Gastrocnemius medialis (tissue), 4 donors: Measurements from ENCODE around the gene HOXA4. TPM values are rescaled to one million over a fixed set of nuclear protein-coding genes. Genes with fewer than 3 reads are reported as not detected.

Experiments used
- ATAC-seq, 2 donors: fragments of 150-250 bp; one replicate each; pipeline ENCODE4 v1.9.1; 2016
- DNase-seq, 2 donors: peaks; one replicate each; pipeline ENCODE4 v3.0.0-alpha.2; 2019
- H3K27ac ChIP-seq, 4 donors: fragments of 200-600 bp; sonication (generic); 1 replicate in 1 of 4; 2 replicates in 3 of 4; pipeline ENCODE4 v1.5.1; 2016 to 2018; ENCODE audit warnings: mild to moderate bottlenecking in 2 of 4, moderate library complexity in 1 of 4
- H3K27me3 ChIP-seq, 3 donors: fragments of 200-600 bp; sonication (generic) in 2 of 3; 1 replicate in 1 of 3; 2 replicates in 2 of 3; pipeline versions ENCODE4 v1.5.1 to v1.6.0; 2016 to 2019; ENCODE audit warnings: mild to moderate bottlenecking in 1 of 3, moderate library complexity in 1 of 3
- H3K36me3 ChIP-seq, 2 donors: fragments of 200-600 bp; sonication (generic) in 1 of 2; one replicate each; pipeline ENCODE4 v1.5.1; 2017 to 2018
- H3K4me1 ChIP-seq, 2 donors: fragments of 200-600 bp; sonication (generic) in 1 of 2; one replicate each; pipeline ENCODE4 v1.5.1; 2016 to 2017; ENCODE audit warnings: mild to moderate bottlenecking in 2 of 2
- H3K4me3 ChIP-seq, 4 donors: fragments of 200-600 bp; sonication (generic) in 3 of 4; 1 replicate in 1 of 4; 2 replicates in 3 of 4; pipeline ENCODE4 v1.5.1; 2016 to 2019; ENCODE audit warnings: mild to moderate bottlenecking in 2 of 4
- H3K9me3 ChIP-seq, 3 donors: fragments of 200-600 bp; sonication (generic) in 2 of 3; 1 replicate in 1 of 3; 2 replicates in 2 of 3; pipeline ENCODE4 v1.5.1; 2016 to 2019
- CTCF ChIP-seq, 5 experiments: fragments of 450-650 bp in 3 of 5; fragments of 200-600 bp in 2 of 5; sonication (generic) in 2 of 5; IDR thresholded peaks in 4 of 5; conservative IDR thresholded peaks in 1 of 5; 1 replicate in 4 of 5; 2 replicates in 1 of 5; pipeline ENCODE4 v1.5.1; 2016 to 2019; ENCODE audit warnings: antibody characterized with exemption in 5 of 5, mild to moderate bottlenecking in 3 of 5, moderate library complexity in 3 of 5
- POLR2A ChIP-seq, 2 donors: fragments of 450-650 bp; IDR thresholded peaks; one replicate each; pipeline ENCODE4 v1.6.1; 2017; ENCODE audit warnings: antibody characterized with exemption in 2 of 2, mild to moderate bottlenecking in 2 of 2, moderate library complexity in 2 of 2
- in situ Hi-C, 4 donors: fragments of 200-750 bp; cut with MboI; loops; one replicate each; pipeline versions ENCODE4 v1.15.0 to v1.8.0; 2017; ENCODE audit warnings: low sequenced_read_pairs in 4 of 4
- intact Hi-C: fragments of 100-400 bp; cut with DNase I; formaldehyde crosslinking; loops from one replicate; pipeline ENCODE4 v1.15.1; 2023; ENCODE audit warnings: low total_unique reads
- total RNA-seq, 4 donors: library from RNA; depleted of rRNA; stranded (reverse); fragments of >200 nt; gene quantifications; one replicate each; pipeline versions ENCODE4 v1.1.0 to v1.2.3, GENCODE V29; 2016

Gene HOXA4
- total RNA-seq, 4 donors from 2014 or later: 1.7 to 4.2 (median 2.9) TPM

- DNase-seq: no peak
- H3K9me3 ChIP-seq: no peaks in the 10 kb centered on the region
- TF ChIP-seq CTCF (IDR thresholded peaks at IDR 0.05 in 4 of 5, conservative IDR thresholded peaks at IDR 0.05 in 1 of 5): no peak
- ATAC-seq: no peak
- H3K27ac ChIP-seq: peak overlapping the region; percentile 70 to 95 (median 78)
- H3K36me3 ChIP-seq: no peaks in the 10 kb centered on the region
- intact Hi-C loops: loop anchor here (2.0 to 5.0 kb wide), 2 partner anchors 34 to 279 kb away; partner anchors contain the start of gene HOXA9
- H3K4me1 ChIP-seq: peaks cover 52 to 58% of the 10 kb centered on the region in 2 donors
- no peaks in the 10 kb centered on the region for H3K27me3 ChIP-seq
- peak overlapping the region in 1 of 4 donors; percentile 3 for H3K4me3 ChIP-seq
- in situ Hi-C loops: no loop called here
These were observed 3.1 kb upstream of the HOXA4 start for GRCh38 chr7:27133409-27134231.

- no peaks in the 10 kb centered on the region for H3K27me3 ChIP-seq
These were observed 2.4 kb upstream of the HOXA4 start for GRCh38 chr7:27132978-27133377.

GRCh38 chr7:27132214-27132613, 1.7 kb upstream of the HOXA4 start:
- no peak overlapping the region for H3K4me3 ChIP-seq
- in situ Hi-C loops (no loop called here), intact Hi-C loops (loop anchor here (5.0 kb wide), 1 partner anchor 35 kb away; the partner anchor contains the start of gene HOXA9)
- H3K27ac ChIP-seq: peak overlapping the region in 2 of 4 donors; percentile 95 to 97
- H3K36me3 ChIP-seq: no peaks in the 10 kb centered on the region
- peaks cover 61 to 64% of the 10 kb centered on the region in 2 donors for H3K4me1 ChIP-seq
- H3K9me3 ChIP-seq: no peaks in the 10 kb centered on the region
- no peak for TF ChIP-seq CTCF (IDR thresholded peaks at IDR 0.05 in 4 of 5, conservative IDR thresholded peaks at IDR 0.05 in 1 of 5)
- TF ChIP-seq POLR2A (IDR thresholded peaks at IDR 0.05): no peak
- DNase-seq: no peak
- no peaks in the 10 kb centered on the region for H3K27me3 ChIP-seq
- ATAC-seq: no peak

More at GRCh38 chr7:27132978-27133377, 2.4 kb upstream of the HOXA4 start:
- intact Hi-C loops (loop anchor here (5.0 kb wide), 1 partner anchor 34 kb away; the partner anchor contains the start of gene HOXA9), in situ Hi-C loops (no loop called here)
- no peaks in the 10 kb centered on the region for H3K9me3 ChIP-seq
- no peak for DNase-seq
- no peaks in the 10 kb centered on the region for H3K36me3 ChIP-seq
- peaks cover 58 to 59% of the 10 kb centered on the region in 2 donors for H3K4me1 ChIP-seq
- no peak for ATAC-seq
- TF ChIP-seq CTCF (IDR thresholded peaks at IDR 0.05 in 4 of 5, conservative IDR thresholded peaks at IDR 0.05 in 1 of 5) (no peak), POLR2A (IDR thresholded peaks at IDR 0.05) (no peak)
- no peak overlapping the region for H3K4me3 ChIP-seq
- H3K27ac ChIP-seq: peak overlapping the region; percentile 70 to 95 (median 78)

GRCh38 chr7:27131390-27131819, 848 bp upstream of the HOXA4 start:
- H3K4me1 ChIP-seq: peaks cover 58 to 68% of the 10 kb centered on the region in 2 donors
- peak overlapping the region; percentile 89 to 94 (median 90) for H3K4me3 ChIP-seq
- no peak for DNase-seq
- ATAC-seq: no peak
- TF ChIP-seq POLR2A (IDR thresholded peaks at IDR 0.05) (no peak), CTCF (IDR thresholded peaks at IDR 0.05 in 4 of 5, conservative IDR thresholded peaks at IDR 0.05 in 1 of 5) (no peak)
- H3K36me3 ChIP-seq: no peaks in the 10 kb centered on the region
- intact Hi-C loops (loop anchor here (2.0 to 5.0 kb wide), 3 partner anchors 35 to 267 kb away; partner anchors contain the start of genes HOXA9 and SKAP2), in situ Hi-C loops (no loop called here)
- H3K9me3 ChIP-seq: no peaks in the 10 kb centered on the region
- no peaks in the 10 kb centered on the region for H3K27me3 ChIP-seq
- H3K27ac ChIP-seq: peak overlapping the region; percentile 95 to 97 (median 96)
